ENCODE results near the gene OR10G7.
"Not testable (repeated sequence)": the region's sequence is repeated elsewhere in the genome, so short reads cannot be mapped to it uniquely, and the experiment has no call there.

OR10G7 gene

GRCh38 chr11:124036666-124037065 lies 4.5 kb downstream of the OR10G7 start:
- DNase-seq = no peak

- no peak for DNase-seq
Observed at GRCh38 chr11:124026498-124026897, 14.6 kb downstream of the OR10G7 start, which contains the start of gene OR10G8. OR10G8 (plus strand) TSS chr11:124026798; CDS start chr11:124029623, 2,825 bp downstream.

DNA sequence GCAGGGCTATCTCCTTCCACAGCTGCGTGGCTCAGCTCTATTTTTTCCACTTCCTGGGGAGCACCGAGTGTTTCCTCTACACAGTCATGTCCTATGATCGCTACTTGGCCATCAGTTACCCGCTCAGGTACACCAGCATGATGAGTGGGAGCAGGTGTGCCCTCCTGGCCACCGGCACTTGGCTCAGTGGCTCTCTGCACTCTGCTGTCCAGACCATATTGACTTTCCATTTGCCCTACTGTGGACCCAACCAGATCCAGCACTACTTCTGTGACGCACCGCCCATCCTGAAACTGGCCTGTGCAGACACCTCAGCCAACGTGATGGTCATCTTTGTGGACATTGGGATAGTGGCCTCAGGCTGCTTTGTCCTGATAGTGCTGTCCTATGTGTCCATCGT lies 25.3 kb downstream of the OR10G7 start:
- DNase-seq = not testable (repeated sequence)

DNA sequence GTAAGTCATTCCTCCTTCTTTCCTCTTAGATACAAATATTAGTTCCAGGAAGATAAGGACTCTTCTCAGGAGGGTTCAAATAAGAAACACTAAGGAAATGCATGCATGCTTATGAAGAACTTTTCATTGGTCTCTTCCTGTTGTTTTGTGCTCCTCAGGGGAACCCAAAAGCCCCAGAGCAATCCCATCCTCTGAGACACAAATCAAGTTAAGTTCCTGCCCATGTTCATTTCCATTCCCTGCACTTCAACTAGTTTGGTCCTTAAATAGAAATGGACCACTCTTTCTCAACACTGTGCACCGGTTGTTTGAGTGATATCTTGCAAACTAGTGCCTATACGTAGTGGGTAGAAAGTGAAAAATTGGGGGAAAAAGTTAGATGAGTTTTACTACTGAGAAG lies 28.4 kb downstream of the OR10G7 start, which contains the start of gene OR10G4:
Gene OR10G4, plus strand, starts transcription at position 301 of the 400 bp plus-strand sequence. CDS start 2,578 bp downstream, outside the sequence.
- DNase-seq = no peak

- DNase-seq = no peak
Observed at GRCh38 chr11:123995119-123995518, 46.0 kb downstream of the OR10G7 start, which contains the start of gene OR10G6. OR10G6 (minus strand) TSS chr11:123995161; CDS start chr11:123995161, 0 bp downstream.
